ENCODE results near the gene ADAMTS2.

- TF ChIP-seq CTCF (conservative IDR thresholded peaks at IDR 0.05) (no peak), ZFX (IDR thresholded peaks at IDR 0.05) (no peak)
Measured at GRCh38 chr5:179151286-179152118, 193.8 kb downstream of the ADAMTS2 start.
